ENCODE results near the gene RGS10. TPM values are rescaled to one million over a fixed set of nuclear protein-coding genes. Genes with fewer than 3 reads are reported as not detected.

The RGS10 gene
- total RNA-seq, 1 donor from 2014 or later = 5.6 TPM

DNA sequence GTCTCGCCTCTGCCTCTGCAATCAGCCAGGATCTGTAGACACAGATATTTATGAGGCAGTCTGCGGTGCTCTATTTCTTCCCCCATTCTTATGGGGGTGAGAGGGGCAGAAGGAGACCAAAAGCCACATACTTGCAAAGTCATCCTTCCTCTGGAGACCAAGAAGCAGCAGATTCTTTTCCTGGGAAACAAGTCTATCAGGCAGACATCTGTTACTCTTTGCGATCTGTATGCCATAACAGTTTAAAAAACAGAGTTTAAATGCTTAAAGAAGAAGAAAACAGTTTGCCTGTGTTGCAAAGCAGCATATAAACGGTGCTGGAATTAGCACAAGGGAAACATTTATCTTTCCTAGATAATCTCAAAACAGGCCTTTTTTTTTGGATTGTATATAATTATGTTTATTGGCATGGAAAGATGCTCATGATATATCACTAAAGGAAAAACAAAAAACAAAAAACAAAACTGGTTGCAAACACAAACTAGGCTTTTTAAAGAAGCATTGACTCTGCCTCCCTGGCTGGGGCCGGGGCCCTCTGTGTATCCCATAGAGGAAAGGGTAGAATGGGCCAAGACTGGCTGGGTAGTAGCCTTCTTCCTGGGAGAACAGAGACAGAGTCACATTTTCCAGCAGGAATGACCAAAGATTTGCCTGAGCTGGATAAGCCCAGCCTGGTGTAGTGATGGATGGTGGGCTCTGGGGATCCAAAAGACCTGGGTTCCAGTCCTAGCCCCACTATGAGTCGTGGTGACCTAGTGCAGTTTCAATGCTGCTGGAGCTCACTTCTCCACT, 50.4 kb downstream of the RGS10 start:
- H3K9me3 ChIP-seq (replicated peaks) = no peaks in the 10 kb centered on the region
- TF ChIP-seq, protein P1, sequence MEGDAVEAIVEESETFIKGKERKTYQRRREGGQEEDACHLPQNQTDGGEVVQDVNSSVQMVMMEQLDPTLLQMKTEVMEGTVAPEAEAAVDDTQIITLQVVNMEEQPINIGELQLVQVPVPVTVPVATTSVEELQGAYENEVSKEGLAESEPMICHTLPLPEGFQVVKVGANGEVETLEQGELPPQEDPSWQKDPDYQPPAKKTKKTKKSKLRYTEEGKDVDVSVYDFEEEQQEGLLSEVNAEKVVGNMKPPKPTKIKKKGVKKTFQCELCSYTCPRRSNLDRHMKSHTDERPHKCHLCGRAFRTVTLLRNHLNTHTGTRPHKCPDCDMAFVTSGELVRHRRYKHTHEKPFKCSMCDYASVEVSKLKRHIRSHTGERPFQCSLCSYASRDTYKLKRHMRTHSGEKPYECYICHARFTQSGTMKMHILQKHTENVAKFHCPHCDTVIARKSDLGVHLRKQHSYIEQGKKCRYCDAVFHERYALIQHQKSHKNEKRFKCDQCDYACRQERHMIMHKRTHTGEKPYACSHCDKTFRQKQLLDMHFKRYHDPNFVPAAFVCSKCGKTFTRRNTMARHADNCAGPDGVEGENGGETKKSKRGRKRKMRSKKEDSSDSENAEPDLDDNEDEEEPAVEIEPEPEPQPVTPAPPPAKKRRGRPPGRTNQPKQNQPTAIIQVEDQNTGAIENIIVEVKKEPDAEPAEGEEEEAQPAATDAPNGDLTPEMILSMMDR (IDR thresholded peaks at IDR 0.05; ENCODE audit: borderline replicate concordance) = no peak
- no peak overlapping the region for H3K4me3 ChIP-seq
- DNase-seq = no peak
- H3K27me3 ChIP-seq (ENCODE audit: low read depth) = no peaks in the 10 kb centered on the region
- no peaks in the 10 kb centered on the region for H3K36me3 ChIP-seq
- intact Hi-C loops (cut with micrococcal nuclease) = no loop called here
- H3K27ac ChIP-seq (replicated peaks) = no peak overlapping the region
- peaks cover 11% of the 10 kb centered on the region for H3K4me1 ChIP-seq

DNA sequence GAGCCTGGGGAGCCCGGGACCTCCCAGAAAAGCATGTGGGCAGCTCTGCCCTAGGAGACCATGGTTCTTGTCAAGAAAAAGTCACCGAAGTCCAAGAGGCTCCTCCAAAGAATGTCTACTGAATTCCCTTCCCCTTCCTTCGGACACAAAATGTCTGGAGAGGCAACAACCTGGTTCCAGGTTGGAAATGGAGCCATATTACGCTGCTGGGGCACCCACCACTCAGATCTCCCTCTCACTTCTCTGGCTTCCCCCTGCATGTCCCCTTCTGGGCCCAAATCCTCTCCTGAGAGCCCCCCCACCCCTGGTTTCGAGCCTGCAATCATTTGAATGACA, 52.6 kb downstream of the RGS10 start:
- Histone ChIP-seq H3K4me3 (peak overlapping the region; percentile 51), H3K4me1 (peaks cover 11% of the 10 kb centered on the region), H3K27ac (replicated peaks) (no peak overlapping the region), H3K36me3 (no peaks in the 10 kb centered on the region), H3K9me3 (replicated peaks) (no peaks in the 10 kb centered on the region), H3K27me3 (ENCODE audit: low read depth) (no peaks in the 10 kb centered on the region)
- DNase-seq = no peak
- TF ChIP-seq, protein P1 (IDR thresholded peaks at IDR 0.05; ENCODE audit: borderline replicate concordance) = peak; percentile 8
- intact Hi-C loops (cut with micrococcal nuclease) = no loop called here

DNA sequence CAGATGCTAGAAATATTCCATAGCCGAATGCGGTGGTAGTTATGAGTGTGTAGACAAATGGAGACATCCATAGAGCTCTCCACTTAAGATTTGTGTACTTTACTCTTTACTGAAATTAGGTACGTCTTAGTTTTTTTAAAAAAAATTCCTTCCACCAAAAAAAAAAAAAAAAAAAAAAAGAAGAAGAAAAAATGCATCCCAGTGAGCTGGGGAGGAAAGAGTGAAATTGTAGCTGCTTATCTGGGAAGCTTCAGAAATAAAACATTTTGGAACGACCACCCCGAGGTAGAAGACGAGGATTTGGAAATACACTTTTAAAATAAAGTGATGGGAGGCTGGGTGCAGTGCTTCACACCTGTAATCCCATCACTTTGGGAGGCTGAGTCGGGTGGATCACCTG, 53.8 kb downstream of the RGS10 start:
- Histone ChIP-seq H3K27ac (replicated peaks) (no peak overlapping the region), H3K4me3 (no peak overlapping the region), H3K4me1 (peaks cover 8% of the 10 kb centered on the region), H3K9me3 (replicated peaks) (no peaks in the 10 kb centered on the region), H3K36me3 (no peaks in the 10 kb centered on the region), H3K27me3 (ENCODE audit: low read depth) (no peaks in the 10 kb centered on the region)
- TF ChIP-seq, protein P1 (IDR thresholded peaks at IDR 0.05; ENCODE audit: borderline replicate concordance) = no peak
- DNase-seq = no peak
- intact Hi-C loops (cut with micrococcal nuclease) = no loop called here

DNA sequence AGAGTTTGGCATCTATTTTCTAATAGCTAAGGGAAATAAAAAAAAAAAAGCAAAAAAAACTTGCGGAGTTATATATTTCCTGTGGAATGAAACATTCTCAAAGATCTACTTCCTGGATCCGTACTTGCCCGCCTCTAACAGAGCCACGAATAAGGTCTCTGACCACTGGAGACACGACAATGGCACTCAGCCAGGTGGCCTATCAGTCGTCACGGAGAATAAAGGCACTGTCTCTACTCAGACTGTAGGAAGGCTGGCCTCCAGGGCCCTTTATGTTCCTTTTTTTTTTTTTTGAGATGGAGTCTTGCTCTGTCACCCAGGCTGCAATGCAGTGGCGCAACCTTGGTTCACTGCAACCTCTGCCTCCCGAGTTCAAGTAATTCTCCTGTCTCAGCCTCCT, 58.7 kb downstream of the RGS10 start:
- intact Hi-C loops (cut with micrococcal nuclease) = no loop called here
- Histone ChIP-seq H3K27ac (replicated peaks) (no peak overlapping the region), H3K36me3 (no peaks in the 10 kb centered on the region), H3K9me3 (replicated peaks) (no peaks in the 10 kb centered on the region), H3K4me1 (peaks cover 6% of the 10 kb centered on the region), H3K27me3 (ENCODE audit: low read depth) (peaks cover 22% of the 10 kb centered on the region), H3K4me3 (no peak overlapping the region)
- TF ChIP-seq, protein P1 (IDR thresholded peaks at IDR 0.05; ENCODE audit: borderline replicate concordance) = no peak
- DNase-seq = no peak

DNA sequence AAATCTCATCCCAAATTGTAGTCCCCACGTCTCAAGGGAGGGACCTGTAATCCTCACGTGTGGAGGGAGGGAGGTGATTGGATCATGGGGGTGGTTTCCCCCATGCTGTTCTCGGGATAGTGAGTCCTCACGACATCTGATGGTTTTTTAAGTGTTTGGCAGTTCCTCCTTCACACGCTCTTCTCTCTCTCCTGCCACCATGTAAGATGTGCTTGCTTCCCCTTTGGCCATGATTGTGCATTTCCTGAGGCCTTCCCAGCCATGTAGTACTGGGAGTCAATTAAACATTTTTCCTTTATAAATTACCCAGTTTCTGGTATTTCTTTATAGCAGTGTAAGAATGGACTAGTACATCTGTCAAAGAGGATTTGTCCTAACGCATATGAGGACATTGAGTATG, 59.5 kb downstream of the RGS10 start:
- intact Hi-C loops (cut with micrococcal nuclease) = no loop called here
- no peak for DNase-seq
- peaks cover 6% of the 10 kb centered on the region for H3K4me1 ChIP-seq
- H3K27me3 ChIP-seq (ENCODE audit: low read depth) = peaks cover 29% of the 10 kb centered on the region
- H3K36me3 ChIP-seq = no peaks in the 10 kb centered on the region
- H3K4me3 ChIP-seq = no peak overlapping the region
- no peak overlapping the region for H3K27ac ChIP-seq (replicated peaks)
- H3K9me3 ChIP-seq (replicated peaks) = no peaks in the 10 kb centered on the region
- TF ChIP-seq, protein P1 (IDR thresholded peaks at IDR 0.05; ENCODE audit: borderline replicate concordance) = no peak

All from left ventricle myocardium inferior (tissue), 1 donor.